ENCODE results near the gene AKAP8L. TPM values are rescaled to one million over a fixed set of nuclear protein-coding genes. Genes with fewer than 3 reads are reported as not detected.
"Not testable (repeated sequence)": the region's sequence is repeated elsewhere in the genome, so short reads cannot be mapped to it uniquely, and the experiment has no call there.

The AKAP8L gene
- total RNA-seq, 4 donors from 2014 or later, result 122 to 272 (median 204) TPM

GRCh38 chr19:15412832-15413231, 6.0 kb downstream of the AKAP8L start:
- no peak for DNase-seq
- Histone ChIP-seq H3K9me3 (no peaks in the 10 kb centered on the region), H3K27me3 (no peaks in the 10 kb centered on the region), H3K4me1 (peaks cover 41 to 71% of the 10 kb centered on the region in 2 donors), H3K36me3 (peaks cover 9 to 10% of the 10 kb centered on the region in 2 donors), H3K4me3 (replicated peaks in 1 of 3) (no peak overlapping the region), H3K27ac (no peak overlapping the region)
- WGBS, 2 donors, result 83 to 84% methylated on average over 4 of the region's 4 CpGs
- no peak for TF ChIP-seq POLR2A (IDR thresholded peaks at IDR 0.05)
- TF ChIP-seq CTCF (IDR thresholded peaks at IDR 0.05), result no peak
- intact Hi-C loops (cut with DNase I), result loop anchor here (10.0 kb wide), 1 partner anchor 148 kb away; no protein-coding TSS in a partner anchor

- not testable (repeated sequence) for H3K36me3 ChIP-seq; H3K4me3 ChIP-seq (replicated peaks in 1 of 3); H3K27me3 ChIP-seq; H3K9me3 ChIP-seq; H3K27ac ChIP-seq
- 78 to 91% methylated on average over 2 of the region's 2 CpGs for WGBS, 2 donors
- intact Hi-C loops (cut with DNase I), result loop anchor here (10.0 kb wide), 1 partner anchor 147 kb away; no protein-coding TSS in a partner anchor
- peak in 1 of 2 donors; percentile 11 for DNase-seq
- H3K4me1 ChIP-seq, result peaks cover 26 to 67% of the 10 kb centered on the region in 2 donors
Measured at GRCh38 chr19:15411351-15411750, 7.4 kb downstream of the AKAP8L start.

GRCh38 chr19:15404780-15405211, 14.0 kb downstream of the AKAP8L start:
- DNase-seq, result no peak
- intact Hi-C loops (cut with DNase I), result no loop called here
- WGBS, 2 donors, result 31 to 43% methylated on average over 3 of the region's 3 CpGs

GRCh38 chr19:15404097-15404779, 14.6 kb downstream of the AKAP8L start:
- H3K27me3 ChIP-seq, result no peaks in the 10 kb centered on the region
- TF ChIP-seq POLR2A (IDR thresholded peaks at IDR 0.05) (no peak), CTCF (IDR thresholded peaks at IDR 0.05) (no peak)
- H3K36me3 ChIP-seq, result peaks cover 29 to 36% of the 10 kb centered on the region in 2 donors
- intact Hi-C loops (cut with DNase I), result no loop called here
- 80 to 82% methylated on average over 7 of the region's 7 CpGs for WGBS, 2 donors
- DNase-seq, result no peak
- H3K9me3 ChIP-seq, result no peaks in the 10 kb centered on the region
- H3K27ac ChIP-seq, result peak overlapping the region in 2 of 3 donors; percentile 17 to 18
- H3K4me1 ChIP-seq, result peaks cover 13 to 33% of the 10 kb centered on the region in 2 donors
- H3K4me3 ChIP-seq (replicated peaks in 1 of 3), result no peak overlapping the region

More at GRCh38 chr19:15404780-15405211, 14.0 kb downstream of the AKAP8L start:
- no peaks in the 10 kb centered on the region for H3K27me3 ChIP-seq
- TF ChIP-seq POLR2A (IDR thresholded peaks at IDR 0.05) (no peak), CTCF (IDR thresholded peaks at IDR 0.05) (no peak)
- no peak overlapping the region for H3K4me3 ChIP-seq (replicated peaks in 1 of 3)
- peaks cover 13 to 33% of the 10 kb centered on the region in 2 donors for H3K4me1 ChIP-seq
- H3K9me3 ChIP-seq, result no peaks in the 10 kb centered on the region
- peak overlapping the region in 2 of 3 donors; percentile 17 to 18 for H3K27ac ChIP-seq
- H3K36me3 ChIP-seq, result peaks cover 26 to 35% of the 10 kb centered on the region in 2 donors

- peaks cover 13 to 33% of the 10 kb centered on the region in 2 donors for H3K4me1 ChIP-seq
- intact Hi-C loops (cut with DNase I), result no loop called here
- TF ChIP-seq CTCF (IDR thresholded peaks at IDR 0.05) (no peak), POLR2A (IDR thresholded peaks at IDR 0.05) (no peak)
- no peaks in the 10 kb centered on the region for H3K27me3 ChIP-seq
- H3K36me3 ChIP-seq, result peaks cover 40 to 47% of the 10 kb centered on the region in 2 donors
- DNase-seq, result no peak
- WGBS, 2 donors, result 90 to 91% methylated on average over 10 of the region's 10 CpGs
- no peak overlapping the region for H3K4me3 ChIP-seq (replicated peaks in 1 of 3)
- no peak overlapping the region for H3K27ac ChIP-seq
- H3K9me3 ChIP-seq, result no peaks in the 10 kb centered on the region
Measured at GRCh38 chr19:15403151-15403531, 15.6 kb downstream of the AKAP8L start.
